ENCODE measurements around the gene DPY19L3. TPM values are rescaled to one million over a fixed set of nuclear protein-coding genes. Genes with fewer than 3 reads are reported as not detected.

DPY19L3 gene
- total RNA-seq, 2 experiments from 2014 or later: 7.3 to 8.5 TPM

DNA sequence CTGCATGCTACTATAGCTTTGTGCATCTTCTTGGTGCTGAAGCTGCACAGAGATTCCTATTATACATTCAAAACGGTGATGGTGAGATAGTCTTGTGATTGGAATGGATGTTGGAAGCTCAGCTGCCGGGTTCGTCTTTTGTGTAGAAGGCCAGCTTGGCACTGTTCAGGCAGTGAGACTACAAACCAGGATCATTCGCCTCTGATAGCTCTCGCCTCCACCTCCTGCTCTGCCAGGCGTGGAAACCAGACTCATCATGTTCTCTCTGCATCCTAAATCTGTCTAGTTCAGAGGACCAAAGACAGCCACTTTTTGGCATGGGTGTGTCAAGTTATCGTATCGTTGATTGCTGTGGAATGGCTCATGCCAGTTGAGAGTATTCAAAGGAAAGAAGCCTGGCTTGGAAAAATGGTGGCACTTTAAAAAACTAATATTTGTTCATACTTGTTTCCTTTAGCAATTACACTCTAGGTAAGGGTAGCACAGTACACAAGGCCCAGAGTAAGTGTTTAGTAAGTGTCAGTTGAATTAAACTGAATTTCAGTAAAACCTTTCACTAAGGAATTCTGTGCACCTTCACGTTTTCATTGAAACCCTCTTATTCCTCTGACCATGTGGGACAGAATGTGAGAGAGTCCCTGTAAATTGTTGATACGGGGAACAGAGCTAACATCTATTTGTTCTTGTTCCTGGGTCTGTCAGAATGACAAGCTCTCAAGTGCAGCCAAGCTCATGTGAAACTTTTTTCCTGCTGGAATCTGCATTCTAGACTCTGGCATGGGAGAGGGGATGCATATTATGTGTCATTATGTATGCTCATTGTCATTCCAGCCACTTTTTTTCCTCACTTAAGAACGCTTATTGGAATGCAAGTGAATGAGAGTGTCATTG, 69.8 kb downstream of the DPY19L3 start:
- Mint-ChIP-seq H3K36me3 (ENCODE audit: low read depth) (peaks cover 17% of the 10 kb centered on the region), H3K9me3 (no peaks in the 10 kb centered on the region), H3K4me1 (ENCODE audit: low read depth) (peaks cover 6% of the 10 kb centered on the region), H3K4me3 (no peak overlapping the region), H3K27me3 (no peaks in the 10 kb centered on the region), H3K27ac (no peak overlapping the region)
- Histone ChIP-seq H3K27ac (ENCODE audit: low read depth in 1 of 2, low read length in 2 of 2) (no peak overlapping the region), H3K4me1 (ENCODE audit: insufficient read depth, low read length) (no peaks in the 10 kb centered on the region), H3K27me3 (ENCODE audit: control insufficient read depth in 1 of 2, insufficient read depth in 2 of 2, low read length in 2 of 2) (no peaks in the 10 kb centered on the region), H3K4me3 (ENCODE audit: low read length) (no peak overlapping the region), H3K9me3 (ENCODE audit: control insufficient read depth in 1 of 2, insufficient read depth in 1 of 2, low read length in 2 of 2) (no peaks in the 10 kb centered on the region), H3K36me3 (ENCODE audit: insufficient read depth, low read length) (no peaks in the 10 kb centered on the region)
- CTCF ChIA-PET: no interaction called here
- intact Hi-C loops (cut with DNase I, micrococcal nuclease): no loop called here
- DNase-seq (no peak), ATAC-seq (ENCODE audit: poor library complexity) (no peak)
- TF ChIP-seq, protein P1, sequence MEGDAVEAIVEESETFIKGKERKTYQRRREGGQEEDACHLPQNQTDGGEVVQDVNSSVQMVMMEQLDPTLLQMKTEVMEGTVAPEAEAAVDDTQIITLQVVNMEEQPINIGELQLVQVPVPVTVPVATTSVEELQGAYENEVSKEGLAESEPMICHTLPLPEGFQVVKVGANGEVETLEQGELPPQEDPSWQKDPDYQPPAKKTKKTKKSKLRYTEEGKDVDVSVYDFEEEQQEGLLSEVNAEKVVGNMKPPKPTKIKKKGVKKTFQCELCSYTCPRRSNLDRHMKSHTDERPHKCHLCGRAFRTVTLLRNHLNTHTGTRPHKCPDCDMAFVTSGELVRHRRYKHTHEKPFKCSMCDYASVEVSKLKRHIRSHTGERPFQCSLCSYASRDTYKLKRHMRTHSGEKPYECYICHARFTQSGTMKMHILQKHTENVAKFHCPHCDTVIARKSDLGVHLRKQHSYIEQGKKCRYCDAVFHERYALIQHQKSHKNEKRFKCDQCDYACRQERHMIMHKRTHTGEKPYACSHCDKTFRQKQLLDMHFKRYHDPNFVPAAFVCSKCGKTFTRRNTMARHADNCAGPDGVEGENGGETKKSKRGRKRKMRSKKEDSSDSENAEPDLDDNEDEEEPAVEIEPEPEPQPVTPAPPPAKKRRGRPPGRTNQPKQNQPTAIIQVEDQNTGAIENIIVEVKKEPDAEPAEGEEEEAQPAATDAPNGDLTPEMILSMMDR (IDR thresholded peaks at IDR 0.05): no peak
- POLR2A ChIA-PET: no interaction called here

DNA sequence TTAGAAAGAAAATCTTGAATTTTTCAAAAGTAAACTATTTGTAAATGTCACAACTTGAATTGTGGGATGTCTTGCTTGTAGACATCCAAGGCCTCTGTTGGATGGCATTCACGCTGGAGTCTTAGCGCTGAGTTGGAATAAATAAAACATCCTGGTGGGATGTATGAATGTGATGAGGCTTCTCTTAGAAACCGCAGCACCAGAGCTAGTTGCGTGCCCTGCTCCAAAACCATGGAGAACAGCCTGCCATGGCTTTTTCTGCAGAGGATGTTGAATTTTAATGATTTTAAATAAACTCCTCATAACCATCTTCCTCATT, 70.4 kb downstream of the DPY19L3 start:
- POLR2A ChIA-PET: no interaction called here
- intact Hi-C loops (cut with DNase I, micrococcal nuclease): no loop called here
- Mint-ChIP-seq H3K9me3 (no peaks in the 10 kb centered on the region), H3K27me3 (no peaks in the 10 kb centered on the region), H3K36me3 (ENCODE audit: low read depth) (peaks cover 17% of the 10 kb centered on the region), H3K27ac (no peak overlapping the region), H3K4me3 (no peak overlapping the region), H3K4me1 (ENCODE audit: low read depth) (peaks cover 6% of the 10 kb centered on the region)
- ATAC-seq (ENCODE audit: poor library complexity) (no peak), DNase-seq (no peak)
- Histone ChIP-seq H3K27me3 (ENCODE audit: control insufficient read depth in 1 of 2, insufficient read depth in 2 of 2, low read length in 2 of 2) (no peaks in the 10 kb centered on the region), H3K27ac (ENCODE audit: low read depth in 1 of 2, low read length in 2 of 2) (no peak overlapping the region), H3K36me3 (ENCODE audit: insufficient read depth, low read length) (peaks cover 3% of the 10 kb centered on the region), H3K4me1 (ENCODE audit: insufficient read depth, low read length) (no peaks in the 10 kb centered on the region), H3K4me3 (ENCODE audit: low read length) (no peak overlapping the region), H3K9me3 (ENCODE audit: control insufficient read depth in 1 of 2, insufficient read depth in 1 of 2, low read length in 2 of 2) (no peaks in the 10 kb centered on the region)
- TF ChIP-seq, protein P1 (IDR thresholded peaks at IDR 0.05): no peak
- CTCF ChIA-PET: no interaction called here

DNA sequence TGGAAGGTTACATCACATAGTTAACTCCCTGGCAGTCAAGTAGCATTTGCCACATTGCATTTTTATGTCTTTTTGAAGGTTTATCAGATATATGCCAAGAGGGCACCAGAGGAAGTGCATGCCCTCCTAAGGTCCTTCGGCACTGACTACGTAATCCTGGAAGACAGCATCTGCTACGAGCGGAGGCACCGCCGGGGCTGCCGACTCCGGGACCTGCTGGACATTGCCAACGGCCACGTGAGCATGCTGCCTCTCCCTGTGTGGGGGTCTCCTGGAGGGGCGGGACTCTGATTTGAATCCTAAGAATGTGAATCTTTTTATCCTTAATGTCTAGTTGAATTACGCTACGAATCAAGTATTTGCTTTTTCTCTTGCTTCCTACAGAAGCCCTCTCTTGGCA, 74.8 kb downstream of the DPY19L3 start:
- Mint-ChIP-seq H3K4me3 (no peak overlapping the region), H3K27me3 (no peaks in the 10 kb centered on the region), H3K4me1 (ENCODE audit: low read depth) (no peaks in the 10 kb centered on the region), H3K27ac (no peak overlapping the region), H3K9me3 (no peaks in the 10 kb centered on the region), H3K36me3 (ENCODE audit: low read depth) (peaks cover 50% of the 10 kb centered on the region)
- no peak overlapping the region for H3K4me3 ChIP-seq (ENCODE audit: low read length)
- no peaks in the 10 kb centered on the region for H3K27me3 ChIP-seq (ENCODE audit: control insufficient read depth in 1 of 2, insufficient read depth in 2 of 2, low read length in 2 of 2)
- ATAC-seq (ENCODE audit: poor library complexity) (no peak), DNase-seq (no peak)
- intact Hi-C loops (cut with DNase I, micrococcal nuclease): no loop called here
- POLR2A ChIA-PET: no interaction called here
- TF ChIP-seq, protein P1 (IDR thresholded peaks at IDR 0.05): no peak
- H3K4me1 ChIP-seq (ENCODE audit: insufficient read depth, low read length): no peaks in the 10 kb centered on the region
- CTCF ChIA-PET: no interaction called here
- H3K27ac ChIP-seq (ENCODE audit: low read depth in 1 of 2, low read length in 2 of 2): no peak overlapping the region
- no peaks in the 10 kb centered on the region for H3K9me3 ChIP-seq (ENCODE audit: control insufficient read depth in 1 of 2, insufficient read depth in 1 of 2, low read length in 2 of 2)
- peaks cover 7% of the 10 kb centered on the region for H3K36me3 ChIP-seq (ENCODE audit: insufficient read depth, low read length)
